GM23338 (cell line): Measurements from ENCODE around the gene ZNF674. TPM values are rescaled to one million over a fixed set of nuclear protein-coding genes. Genes with fewer than 3 reads are reported as not detected.

Source experiments
- ATAC-seq: fragments of 200-7000 bp; cut with Tn5 transposase; 3 replicates; pipeline ENCODE4 v1.9.1; 2020
- DNase-seq: peaks from one replicate; pipeline ENCODE4 v3.0.0-alpha.2; 2015; ENCODE audit warnings: low spot score
- H2AFZ ChIP-seq: fragments of 200-600 bp; sonication (generic); 2 replicates; pipeline ENCODE4 v1.8.0; 2016; ENCODE audit warnings: antibody characterized with exemption, mild to moderate bottlenecking, moderate library complexity
- H3F3A ChIP-seq: fragments of 200-600 bp; sonication (generic); replicated peaks from 2 replicates; pipeline ENCODE4 v1.8.0; 2017; ENCODE audit warnings: antibody characterized with exemption, mixed run types, low read depth
- H3K27ac ChIP-seq: fragments of 200-600 bp; sonication (generic); 2 replicates; pipeline ENCODE4 v1.6.1; 2016; ENCODE audit warnings: low read depth
- H3K27me3 ChIP-seq: fragments of 200-600 bp; sonication (generic); 2 replicates; pipeline ENCODE4 v1.8.0; 2016; ENCODE audit warnings: mild to moderate bottlenecking, mixed run types, moderate library complexity; ENCODE audit not compliant: insufficient read depth
- H3K36me3 ChIP-seq: fragments of 200-600 bp; sonication (generic); 2 replicates; pipeline ENCODE4 v1.8.0; 2016; ENCODE audit warnings: mild to moderate bottlenecking; ENCODE audit not compliant: insufficient read depth
- H3K4me1 ChIP-seq: fragments of 200-600 bp; sonication (generic); 2 replicates; pipeline ENCODE4 v1.8.0; 2016; ENCODE audit warnings: mild to moderate bottlenecking, moderate library complexity; ENCODE audit not compliant: insufficient read depth
- H3K4me2 ChIP-seq: fragments of 200-600 bp; sonication (generic); 2 replicates; pipeline ENCODE4 v1.7.1; 2017; ENCODE audit warnings: mixed run types
- H3K4me3 ChIP-seq: fragments of 200-600 bp; sonication (generic); 2 replicates; pipeline ENCODE4 v1.6.1; 2016; ENCODE audit warnings: mixed run types
- H3K79me2 ChIP-seq: fragments of 200-600 bp; sonication (generic); replicated peaks from 2 replicates; pipeline ENCODE4 v1.8.0; 2017; ENCODE audit warnings: mild to moderate bottlenecking; ENCODE audit not compliant: insufficient read depth
- H3K9me2 ChIP-seq: fragments of 200-600 bp; sonication (generic); 2 replicates; pipeline ENCODE4 v1.8.0; 2017; ENCODE audit not compliant: insufficient read depth
- H4K20me1 ChIP-seq: fragments of 200-600 bp; sonication (generic); replicated peaks from 2 replicates; pipeline ENCODE4 v1.8.0; 2017; ENCODE audit warnings: mild to moderate bottlenecking; ENCODE audit not compliant: insufficient read depth
- H3K27ac Mint-ChIP-seq: 2 replicates; pipeline ENCODE4 v1.8.0; 2020; ENCODE audit warnings: inconsistent platforms, mild to moderate bottlenecking, moderate library complexity, mixed read lengths
- H3K27me3 Mint-ChIP-seq: 3 replicates; pipeline ENCODE4 v1.8.0; 2022; ENCODE audit warnings: low read depth, mild to moderate bottlenecking, moderate library complexity, mixed read lengths, inconsistent platforms; ENCODE audit not compliant: insufficient read depth, poor library complexity
- H3K36me3 Mint-ChIP-seq: 3 replicates; pipeline ENCODE4 v1.8.0; 2021; ENCODE audit warnings: low read depth, mild to moderate bottlenecking, inconsistent platforms, moderate library complexity, mixed read lengths
- H3K4me1 Mint-ChIP-seq: 3 replicates; pipeline ENCODE4 v1.8.0; 2020; ENCODE audit warnings: mild to moderate bottlenecking, inconsistent platforms, mixed read lengths
- H3K4me3 Mint-ChIP-seq: 3 replicates; pipeline ENCODE4 v1.8.0; 2021; ENCODE audit warnings: moderate library complexity, mild to moderate bottlenecking, inconsistent platforms, mixed read lengths
- H3K9me3 Mint-ChIP-seq: 3 replicates; pipeline ENCODE4 v1.8.0; 2020; ENCODE audit warnings: moderate library complexity, mild to moderate bottlenecking, inconsistent platforms, mixed read lengths
- CREB1 ChIP-seq: fragments of 250-450 bp; sonication (Bioruptor Pico); IDR thresholded peaks from 2 replicates; pipeline ENCODE4 v1.5.0; 2020; ENCODE audit warnings: low read depth, mild to moderate bottlenecking, moderate library complexity
- EZH2phosphoT487 ChIP-seq: fragments of 200-600 bp; sonication (generic); IDR thresholded peaks from one replicate; pipeline ENCODE4 v1.8.1; 2018; ENCODE audit warnings: antibody characterized with exemption; ENCODE audit not compliant: unreplicated experiment
- JUNB ChIP-seq: IDR thresholded peaks from one replicate; pipeline ENCODE4 v1.6.1; 2016; ENCODE audit warnings: antibody characterized with exemption; ENCODE audit not compliant: unreplicated experiment
- NANOG ChIP-seq: IDR thresholded peaks from 2 replicates; pipeline ENCODE4 v1.6.1; 2016; ENCODE audit warnings: antibody characterized with exemption, borderline replicate concordance
- REST ChIP-seq: IDR thresholded peaks from one replicate; pipeline ENCODE4 v1.6.1; 2018; ENCODE audit warnings: antibody characterized with exemption; ENCODE audit not compliant: unreplicated experiment
- STAT1 ChIP-seq: IDR thresholded peaks from one replicate; pipeline ENCODE4 v1.6.1; 2016; ENCODE audit warnings: antibody characterized with exemption; ENCODE audit not compliant: unreplicated experiment
- ZNF114 ChIP-seq: fragments of 250-450 bp; sonication (Bioruptor Pico); IDR thresholded peaks from 2 replicates; pipeline ENCODE4 v1.5.0; 2020; ENCODE audit warnings: mild to moderate bottlenecking, moderate library complexity
- polyA plus RNA-seq: library from polyadenylated mRNA; unstranded; fragments of >200 nt; fragmentation: Nextera tagmentation; extraction: Ambion mirVana; gene quantifications from 2 replicates; pipeline ENCODE4 v1.2.1, GENCODE V29; 2016
- total RNA-seq: library from RNA; depleted of rRNA; stranded (reverse); fragments of >200 nt; shearing (Covaris generic); gene quantifications from 2 replicates; pipeline ENCODE4 v1.2.3, GENCODE V29; 2014
- TF ChIP-seq, protein P1 (sequence below), 2 experiments: fragments of 200-600 bp in 1 of 2; sonication (generic) in 1 of 2; conservative IDR thresholded peaks; 2 replicates each; pipeline versions ENCODE4 v1.5.1 to v1.6.1; 2016 to 2017; ENCODE audit warnings: antibody characterized with exemption in 2 of 2, low read depth in 2 of 2, mild to moderate bottlenecking in 2 of 2, moderate library complexity in 1 of 2
- TF ChIP-seq, protein P2 (sequence below): fragments of 250-450 bp; sonication (Bioruptor Pico); IDR thresholded peaks from 2 replicates; pipeline ENCODE4 v1.5.0; 2020; ENCODE audit warnings: mild to moderate bottlenecking, moderate library complexity

The ZNF674 gene
- total and polyA plus RNA-seq, 2 experiments from 2014 or later, result 3.0 to 5.5 TPM

DNA sequence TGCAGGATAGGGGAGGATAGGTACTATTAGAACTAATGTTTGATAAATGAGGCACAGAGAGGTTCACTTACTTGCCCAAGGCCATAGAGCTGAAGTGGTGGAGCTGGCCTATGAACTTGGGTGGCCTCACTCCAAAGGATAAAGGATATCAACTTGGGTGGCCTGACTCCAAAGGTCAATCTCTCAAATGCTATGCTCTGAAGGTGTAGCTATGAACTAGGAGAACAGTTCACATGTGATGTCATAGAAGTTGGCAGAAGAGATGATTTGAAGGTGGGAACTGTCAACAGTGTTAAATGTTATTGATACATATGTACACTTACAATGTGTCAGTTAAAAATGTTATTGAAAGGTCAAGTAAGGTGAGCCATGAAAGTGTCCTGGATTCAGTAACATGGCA is 22.2 kb upstream of the ZNF674 start:
- Mint-ChIP-seq H3K36me3 (no peaks in the 10 kb centered on the region), H3K27ac (no peak overlapping the region), H3K9me3 (no peaks in the 10 kb centered on the region; the same call in 2 of the 3 replicates), H3K4me3 (no peak overlapping the region), H3K4me1 (peaks cover 12% of the 10 kb centered on the region), H3K27me3 (peaks cover 6% of the 10 kb centered on the region)
- no peak for DNase-seq
- Histone ChIP-seq H2AFZ (no peak overlapping the region), H3K27ac (no peak overlapping the region), H3K9me2 (no peaks in the 10 kb centered on the region), H3K4me3 (no peak overlapping the region), H3K4me1 (no peaks in the 10 kb centered on the region), H3F3A (no peaks in the 10 kb centered on the region), H3K4me2 (no peak overlapping the region), H3K36me3 (no peaks in the 10 kb centered on the region), H3K79me2 (no peaks in the 10 kb centered on the region), H4K20me1 (no peaks in the 10 kb centered on the region), H3K27me3 (no peaks in the 10 kb centered on the region)
- ATAC-seq, result no peak
- TF ChIP-seq JUNB, result no peak
- no peak for TF ChIP-seq EZH2phosphoT487

GRCh38 chrX:46561824-46562657 is 16.8 kb upstream of the ZNF674 start:
- no peak overlapping the region for H2AFZ ChIP-seq
- no peaks in the 10 kb centered on the region for H3F3A ChIP-seq
- H3K27me3 Mint-ChIP-seq, result peaks cover 4% of the 10 kb centered on the region
- no peaks in the 10 kb centered on the region for H3K4me1 ChIP-seq
- no peaks in the 10 kb centered on the region for H3K9me2 ChIP-seq
- H3K4me3 ChIP-seq, result no peak overlapping the region
- no peaks in the 10 kb centered on the region; the same call in 2 of the 3 replicates for H3K9me3 Mint-ChIP-seq
- DNase-seq (no peak), ATAC-seq (no peak)
- H3K79me2 ChIP-seq, result no peaks in the 10 kb centered on the region
- H3K4me2 ChIP-seq, result no peak overlapping the region
- H3K36me3 Mint-ChIP-seq, result peaks cover 6% of the 10 kb centered on the region; the same call in 1 of the 3 replicates
- peaks cover 8% of the 10 kb centered on the region for H3K4me1 Mint-ChIP-seq
- no peak overlapping the region for H3K27ac ChIP-seq
- no peaks in the 10 kb centered on the region for H4K20me1 ChIP-seq
- no peaks in the 10 kb centered on the region for H3K27me3 ChIP-seq
- H3K4me3 Mint-ChIP-seq, result no peak overlapping the region
- H3K36me3 ChIP-seq, result no peaks in the 10 kb centered on the region
- no peak overlapping the region for H3K27ac Mint-ChIP-seq
- TF ChIP-seq REST (no peak), CREB1 (CRISPR knock-in tag) (no peak), STAT1 (no peak), JUNB (no peak), ZNF114 (CRISPR knock-in tag) (no peak), NANOG (no peak), EZH2phosphoT487 (no peak)
- TF ChIP-seq, protein P1, sequence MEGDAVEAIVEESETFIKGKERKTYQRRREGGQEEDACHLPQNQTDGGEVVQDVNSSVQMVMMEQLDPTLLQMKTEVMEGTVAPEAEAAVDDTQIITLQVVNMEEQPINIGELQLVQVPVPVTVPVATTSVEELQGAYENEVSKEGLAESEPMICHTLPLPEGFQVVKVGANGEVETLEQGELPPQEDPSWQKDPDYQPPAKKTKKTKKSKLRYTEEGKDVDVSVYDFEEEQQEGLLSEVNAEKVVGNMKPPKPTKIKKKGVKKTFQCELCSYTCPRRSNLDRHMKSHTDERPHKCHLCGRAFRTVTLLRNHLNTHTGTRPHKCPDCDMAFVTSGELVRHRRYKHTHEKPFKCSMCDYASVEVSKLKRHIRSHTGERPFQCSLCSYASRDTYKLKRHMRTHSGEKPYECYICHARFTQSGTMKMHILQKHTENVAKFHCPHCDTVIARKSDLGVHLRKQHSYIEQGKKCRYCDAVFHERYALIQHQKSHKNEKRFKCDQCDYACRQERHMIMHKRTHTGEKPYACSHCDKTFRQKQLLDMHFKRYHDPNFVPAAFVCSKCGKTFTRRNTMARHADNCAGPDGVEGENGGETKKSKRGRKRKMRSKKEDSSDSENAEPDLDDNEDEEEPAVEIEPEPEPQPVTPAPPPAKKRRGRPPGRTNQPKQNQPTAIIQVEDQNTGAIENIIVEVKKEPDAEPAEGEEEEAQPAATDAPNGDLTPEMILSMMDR (conservative IDR thresholded peaks at IDR 0.05; ENCODE audit: low read depth in 2 of 2), result no peak
- TF ChIP-seq, protein P2, sequence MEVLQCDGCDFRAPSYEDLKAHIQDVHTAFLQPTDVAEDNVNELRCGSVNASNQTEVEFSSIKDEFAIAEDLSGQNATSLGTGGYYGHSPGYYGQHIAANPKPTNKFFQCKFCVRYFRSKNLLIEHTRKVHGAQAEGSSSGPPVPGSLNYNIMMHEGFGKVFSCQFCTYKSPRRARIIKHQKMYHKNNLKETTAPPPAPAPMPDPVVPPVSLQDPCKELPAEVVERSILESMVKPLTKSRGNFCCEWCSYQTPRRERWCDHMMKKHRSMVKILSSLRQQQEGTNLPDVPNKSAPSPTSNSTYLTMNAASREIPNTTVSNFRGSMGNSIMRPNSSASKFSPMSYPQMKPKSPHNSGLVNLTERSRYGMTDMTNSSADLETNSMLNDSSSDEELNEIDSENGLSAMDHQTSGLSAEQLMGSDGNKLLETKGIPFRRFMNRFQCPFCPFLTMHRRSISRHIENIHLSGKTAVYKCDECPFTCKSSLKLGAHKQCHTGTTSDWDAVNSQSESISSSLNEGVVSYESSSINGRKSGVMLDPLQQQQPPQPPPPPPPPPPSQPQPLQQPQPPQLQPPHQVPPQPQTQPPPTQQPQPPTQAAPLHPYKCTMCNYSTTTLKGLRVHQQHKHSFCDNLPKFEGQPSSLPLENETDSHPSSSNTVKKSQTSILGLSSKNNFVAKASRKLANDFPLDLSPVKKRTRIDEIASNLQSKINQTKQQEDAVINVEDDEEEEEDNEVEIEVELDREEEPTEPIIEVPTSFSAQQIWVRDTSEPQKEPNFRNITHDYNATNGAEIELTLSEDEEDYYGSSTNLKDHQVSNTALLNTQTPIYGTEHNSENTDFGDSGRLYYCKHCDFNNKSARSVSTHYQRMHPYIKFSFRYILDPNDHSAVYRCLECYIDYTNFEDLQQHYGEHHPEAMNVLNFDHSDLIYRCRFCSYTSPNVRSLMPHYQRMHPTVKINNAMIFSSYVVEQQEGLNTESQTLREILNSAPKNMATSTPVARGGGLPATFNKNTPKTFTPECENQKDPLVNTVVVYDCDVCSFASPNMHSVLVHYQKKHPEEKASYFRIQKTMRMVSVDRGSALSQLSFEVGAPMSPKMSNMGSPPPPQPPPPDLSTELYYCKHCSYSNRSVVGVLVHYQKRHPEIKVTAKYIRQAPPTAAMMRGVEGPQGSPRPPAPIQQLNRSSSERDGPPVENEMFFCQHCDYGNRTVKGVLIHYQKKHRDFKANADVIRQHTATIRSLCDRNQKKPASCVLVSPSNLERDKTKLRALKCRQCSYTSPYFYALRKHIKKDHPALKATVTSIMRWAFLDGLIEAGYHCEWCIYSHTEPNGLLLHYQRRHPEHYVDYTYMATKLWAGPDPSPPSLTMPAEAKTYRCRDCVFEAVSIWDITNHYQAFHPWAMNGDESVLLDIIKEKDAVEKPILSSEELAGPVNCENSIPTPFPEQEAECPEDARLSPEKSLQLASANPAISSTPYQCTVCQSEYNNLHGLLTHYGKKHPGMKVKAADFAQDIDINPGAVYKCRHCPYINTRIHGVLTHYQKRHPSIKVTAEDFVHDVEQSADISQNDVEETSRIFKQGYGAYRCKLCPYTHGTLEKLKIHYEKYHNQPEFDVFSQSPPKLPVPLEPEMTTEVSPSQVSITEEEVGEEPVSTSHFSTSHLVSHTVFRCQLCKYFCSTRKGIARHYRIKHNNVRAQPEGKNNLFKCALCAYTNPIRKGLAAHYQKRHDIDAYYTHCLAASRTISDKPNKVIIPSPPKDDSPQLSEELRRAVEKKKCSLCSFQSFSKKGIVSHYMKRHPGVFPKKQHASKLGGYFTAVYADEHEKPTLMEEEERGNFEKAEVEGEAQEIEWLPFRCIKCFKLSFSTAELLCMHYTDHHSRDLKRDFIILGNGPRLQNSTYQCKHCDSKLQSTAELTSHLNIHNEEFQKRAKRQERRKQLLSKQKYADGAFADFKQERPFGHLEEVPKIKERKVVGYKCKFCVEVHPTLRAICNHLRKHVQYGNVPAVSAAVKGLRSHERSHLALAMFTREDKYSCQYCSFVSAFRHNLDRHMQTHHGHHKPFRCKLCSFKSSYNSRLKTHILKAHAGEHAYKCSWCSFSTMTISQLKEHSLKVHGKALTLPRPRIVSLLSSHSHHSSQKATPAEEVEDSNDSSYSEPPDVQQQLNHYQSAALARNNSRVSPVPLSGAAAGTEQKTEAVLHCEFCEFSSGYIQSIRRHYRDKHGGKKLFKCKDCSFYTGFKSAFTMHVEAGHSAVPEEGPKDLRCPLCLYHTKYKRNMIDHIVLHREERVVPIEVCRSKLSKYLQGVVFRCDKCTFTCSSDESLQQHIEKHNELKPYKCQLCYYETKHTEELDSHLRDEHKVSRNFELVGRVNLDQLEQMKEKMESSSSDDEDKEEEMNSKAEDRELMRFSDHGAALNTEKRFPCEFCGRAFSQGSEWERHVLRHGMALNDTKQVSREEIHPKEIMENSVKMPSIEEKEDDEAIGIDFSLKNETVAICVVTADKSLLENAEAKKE (CRISPR knock-in tag), result no peak
